ENCODE results near the gene C19orf25.

Gene C19orf25

GRCh38 chr19:1466461-1467214 lies 12.4 kb downstream of the C19orf25 start:
- POLR2A ChIA-PET = no interaction called here
- CTCF ChIA-PET = interaction anchor here (1.2 to 2.0 kb wide), 3 partner anchors 11 to 22 kb away, joined by 3 to 6 read pairs (median 6); no protein-coding TSS in a partner anchor
- DNase-seq (ENCODE audit: extremely low spot score) = no peak
- TF ChIP-seq CTCF (IDR thresholded peaks at IDR 0.05; ENCODE audit: control extremely low read depth, extremely low read depth, low read depth, missing control alignments) = no peak

GRCh38 chr19:1466018-1466460 lies 13.0 kb downstream of the C19orf25 start:
- ChIA-PET POLR2A (no interaction called here), CTCF (interaction anchor here (1.2 to 2.0 kb wide), 3 partner anchors 11 to 21 kb away, joined by 3 to 6 read pairs (median 6); no protein-coding TSS in a partner anchor)
- DNase-seq (ENCODE audit: extremely low spot score) = no peak
- no peak for TF ChIP-seq CTCF (IDR thresholded peaks at IDR 0.05; ENCODE audit: control extremely low read depth, extremely low read depth, low read depth, missing control alignments)

GRCh38 chr19:1465191-1466016 lies 13.6 kb downstream of the C19orf25 start:
- ChIA-PET POLR2A (no interaction called here), CTCF (interaction anchor here (1.7 to 2.0 kb wide), 2 partner anchors 10 to 20 kb away, joined by 6 read pairs; no protein-coding TSS in a partner anchor)
- no peak for DNase-seq (ENCODE audit: extremely low spot score)
- peak; percentile 45 for TF ChIP-seq CTCF (IDR thresholded peaks at IDR 0.05; ENCODE audit: control extremely low read depth, extremely low read depth, low read depth, missing control alignments)

- no peak for TF ChIP-seq CTCF (IDR thresholded peaks at IDR 0.05; ENCODE audit: control extremely low read depth, extremely low read depth, low read depth, missing control alignments)
- ChIA-PET POLR2A (interaction anchor here (0.7 kb wide), 1 partner anchor 15 kb away, joined by 3 read pairs; no protein-coding TSS in a partner anchor), CTCF (no interaction called here)
- no peak for DNase-seq (ENCODE audit: extremely low spot score)
These were observed 17.2 kb downstream of the C19orf25 start for GRCh38 chr19:1461862-1462261.

GRCh38 chr19:1460033-1460995 lies 18.7 kb downstream of the C19orf25 start:
- ChIA-PET CTCF (no interaction called here), POLR2A (no interaction called here)
- DNase-seq (ENCODE audit: extremely low spot score) = no peak
- no peak for TF ChIP-seq CTCF (IDR thresholded peaks at IDR 0.05; ENCODE audit: control extremely low read depth, extremely low read depth, low read depth, missing control alignments)

All from GM10248 (cell line).